HepG2 (cell line): ENCODE results near the gene INAFM2. TPM values are rescaled to one million over a fixed set of nuclear protein-coding genes. Genes with fewer than 3 reads are reported as not detected.

Experiments used
- BORCS8-MEF2B ChIP-seq: sonication (generic); formaldehyde crosslinking; IDR thresholded peaks from 2 replicates; pipeline ENCODE4 v1.8.0; 2022; ENCODE audit warnings: mild to moderate bottlenecking, missing genetic modification reagents
- CHD2 ChIP-seq: IDR thresholded peaks from 2 replicates; pipeline ENCODE4 v1.6.1; 2011; ENCODE audit warnings: low read depth, low read length, improper control_type of control experiment
- EP300 ChIP-seq, 3 experiments: sonication (generic) in 1 of 3; formaldehyde crosslinking in 1 of 3; IDR thresholded peaks; 2 replicates each; pipeline versions ENCODE4 v1.5.1 to v1.6.1; 2011 to 2020; ENCODE audit warnings: low read depth in 2 of 3, low read length in 2 of 3, borderline replicate concordance in 1 of 3, improper control_type of control experiment in 1 of 3, mild to moderate bottlenecking in 1 of 3, missing genetic modification reagents in 1 of 3, moderate library complexity in 1 of 3
- ERF ChIP-seq: IDR thresholded peaks from 2 replicates; pipeline ENCODE4 v1.6.1; 2018; ENCODE audit warnings: missing biosample characterization, missing genetic modification reagents
- HOXD1 ChIP-seq: sonication (generic); formaldehyde crosslinking; IDR thresholded peaks from 2 replicates; pipeline ENCODE4 v1.5.0; 2020; ENCODE audit warnings: missing genetic modification reagents
- LCORL ChIP-seq, 2 experiments: fragments of 450-650 bp in 1 of 2; sonication (generic) in 1 of 2; formaldehyde crosslinking in 1 of 2; IDR thresholded peaks; 2 replicates each; pipeline versions ENCODE4 v1.5.0 to v1.6.1; 2017 to 2020; ENCODE audit warnings: antibody characterized with exemption in 1 of 2, missing genetic modification reagents in 1 of 2
- MIER3 ChIP-seq: IDR thresholded peaks from 2 replicates; pipeline ENCODE4 v1.6.1; 2016; ENCODE audit warnings: missing compliant biosample characterization, borderline replicate concordance
- PHF8 ChIP-seq: sonication (generic); formaldehyde crosslinking; IDR thresholded peaks from 2 replicates; pipeline ENCODE4 v1.5.0; 2020; ENCODE audit warnings: missing genetic modification reagents
- RBFOX2 ChIP-seq: fragments of 200-400 bp; formaldehyde crosslinking; IDR thresholded peaks from 2 replicates; pipeline ENCODE4 v1.6.1; 2017; ENCODE audit warnings: low read depth, mild to moderate bottlenecking, low read length
- RELA ChIP-seq: sonication (generic); formaldehyde crosslinking; IDR thresholded peaks from 2 replicates; pipeline ENCODE4 v1.4.0; 2020; ENCODE audit warnings: missing genetic modification reagents
- RXRB ChIP-seq: IDR thresholded peaks from 2 replicates; pipeline ENCODE4 v1.6.1; 2016; ENCODE audit warnings: borderline replicate concordance, missing genetic modification reagents, missing compliant biosample characterization
- SOX6 ChIP-seq, 2 experiments: fragments of 450-650 bp in 1 of 2; sonication (generic) in 1 of 2; formaldehyde crosslinking in 1 of 2; IDR thresholded peaks; 2 replicates each; pipeline versions ENCODE4 v1.4.0 to v1.6.1; 2017 to 2020; ENCODE audit warnings: antibody characterized with exemption in 1 of 2, mild to moderate bottlenecking in 1 of 2, missing genetic modification reagents in 1 of 2
- SYNCRIP ChIP-seq: fragments of 200-400 bp; formaldehyde crosslinking; IDR thresholded peaks from 2 replicates; pipeline ENCODE4 v1.6.1; 2018; ENCODE audit warnings: mild to moderate bottlenecking, low read depth, low read length; ENCODE audit not compliant: insufficient read depth
- ZNF260 ChIP-seq: sonication (generic); formaldehyde crosslinking; IDR thresholded peaks from 2 replicates; pipeline ENCODE4 v1.4.0; 2020; ENCODE audit warnings: missing genetic modification reagents, low read depth, mild to moderate bottlenecking, borderline replicate concordance
- ZNF547 ChIP-seq: sonication (generic); formaldehyde crosslinking; IDR thresholded peaks from 2 replicates; pipeline ENCODE4 v1.5.1; 2020; ENCODE audit warnings: mild to moderate bottlenecking, missing genetic modification reagents
- ZNF768 ChIP-seq: sonication (generic); formaldehyde crosslinking; IDR thresholded peaks from 2 replicates; pipeline ENCODE4 v1.4.0; 2020; ENCODE audit warnings: missing genetic modification reagents
- polyA plus RNA-seq, 8 experiments: library from polyadenylated mRNA; depleted of rRNA in 3 of 8; stranded (reverse) in 7 of 8; unstranded in 1 of 8; fragments of >200 nt; fragmentation: Illumina TruSeq in 4 of 8; extraction: Trizol in 4 of 8; gene quantifications; 2 replicates each; pipeline versions ENCODE4 v1.2.1 to v1.2.3, GENCODE V29; 2011 to 2016; ENCODE audit warnings: low read depth in 4 of 8, missing spikeins in 1 of 8, mixed read lengths in 1 of 8; ENCODE audit not compliant: insufficient read depth in 1 of 8
- total RNA-seq, 5 experiments: library from RNA; depleted of rRNA; stranded (reverse); fragments of >200 nt; fragmentation: Illumina TruSeq; extraction: Trizol; gene quantifications; 2 replicates each; pipeline ENCODE4 v1.2.3, GENCODE V29; 2016; ENCODE audit warnings: low read depth in 1 of 5
- TF ChIP-seq, protein P1 (sequence below): sonication (generic); formaldehyde crosslinking; IDR thresholded peaks from 2 replicates; pipeline ENCODE4 v1.4.0; 2020; ENCODE audit warnings: mild to moderate bottlenecking, missing genetic modification reagents
- TF ChIP-seq, protein P2 (sequence below): sonication (generic); formaldehyde crosslinking; IDR thresholded peaks from 2 replicates; pipeline ENCODE4 v1.9.0; 2022; ENCODE audit warnings: low read depth, missing genetic modification reagents
- TF ChIP-seq, protein P3 (sequence below): sonication (generic); formaldehyde crosslinking; IDR thresholded peaks from 2 replicates; pipeline ENCODE4 v1.8.0; 2022; ENCODE audit warnings: missing genetic modification reagents, mild to moderate bottlenecking, moderate library complexity, borderline replicate concordance

The INAFM2 gene
- total and polyA plus RNA-seq, 2 of the 13 experiments (the other 11 are each of a cell fraction or from before 2014, with no cell fraction given): 5.5 to 6.5 TPM

DNA sequence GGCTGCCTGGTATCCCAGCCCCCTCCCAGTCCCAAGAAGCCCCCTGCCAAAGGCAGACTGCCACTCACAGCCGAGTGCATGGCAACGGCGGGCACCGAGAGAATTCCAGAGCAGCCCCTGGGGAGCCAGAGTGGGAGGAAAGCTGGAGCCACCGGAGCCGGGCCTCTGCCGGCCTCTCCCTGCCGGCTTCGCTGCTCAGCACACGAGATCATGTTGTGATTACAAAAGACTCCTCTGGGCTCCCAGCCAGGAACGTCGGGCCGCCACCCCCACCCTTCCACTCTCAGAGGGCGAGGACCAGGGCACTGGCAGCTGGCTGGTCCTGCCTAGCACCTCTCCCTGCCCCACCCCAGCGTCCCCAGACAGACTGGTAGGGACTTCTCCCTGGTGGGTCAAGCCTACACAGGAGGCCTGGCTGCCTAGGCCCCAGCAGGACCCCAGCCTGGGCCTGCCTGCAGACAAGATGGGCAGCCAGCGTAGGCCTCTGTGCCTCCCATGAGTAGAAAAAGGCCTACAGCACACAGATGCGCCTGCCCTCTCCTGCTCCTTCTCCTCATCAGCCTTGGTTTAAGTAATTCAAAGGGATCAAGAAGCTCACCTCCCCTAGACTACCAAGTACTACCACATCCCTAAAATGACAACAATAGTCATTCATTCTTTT lies 17.4 kb downstream of the INAFM2 start, which contains the start of gene CCDC9B (continued):
- TF ChIP-seq, protein P1, sequence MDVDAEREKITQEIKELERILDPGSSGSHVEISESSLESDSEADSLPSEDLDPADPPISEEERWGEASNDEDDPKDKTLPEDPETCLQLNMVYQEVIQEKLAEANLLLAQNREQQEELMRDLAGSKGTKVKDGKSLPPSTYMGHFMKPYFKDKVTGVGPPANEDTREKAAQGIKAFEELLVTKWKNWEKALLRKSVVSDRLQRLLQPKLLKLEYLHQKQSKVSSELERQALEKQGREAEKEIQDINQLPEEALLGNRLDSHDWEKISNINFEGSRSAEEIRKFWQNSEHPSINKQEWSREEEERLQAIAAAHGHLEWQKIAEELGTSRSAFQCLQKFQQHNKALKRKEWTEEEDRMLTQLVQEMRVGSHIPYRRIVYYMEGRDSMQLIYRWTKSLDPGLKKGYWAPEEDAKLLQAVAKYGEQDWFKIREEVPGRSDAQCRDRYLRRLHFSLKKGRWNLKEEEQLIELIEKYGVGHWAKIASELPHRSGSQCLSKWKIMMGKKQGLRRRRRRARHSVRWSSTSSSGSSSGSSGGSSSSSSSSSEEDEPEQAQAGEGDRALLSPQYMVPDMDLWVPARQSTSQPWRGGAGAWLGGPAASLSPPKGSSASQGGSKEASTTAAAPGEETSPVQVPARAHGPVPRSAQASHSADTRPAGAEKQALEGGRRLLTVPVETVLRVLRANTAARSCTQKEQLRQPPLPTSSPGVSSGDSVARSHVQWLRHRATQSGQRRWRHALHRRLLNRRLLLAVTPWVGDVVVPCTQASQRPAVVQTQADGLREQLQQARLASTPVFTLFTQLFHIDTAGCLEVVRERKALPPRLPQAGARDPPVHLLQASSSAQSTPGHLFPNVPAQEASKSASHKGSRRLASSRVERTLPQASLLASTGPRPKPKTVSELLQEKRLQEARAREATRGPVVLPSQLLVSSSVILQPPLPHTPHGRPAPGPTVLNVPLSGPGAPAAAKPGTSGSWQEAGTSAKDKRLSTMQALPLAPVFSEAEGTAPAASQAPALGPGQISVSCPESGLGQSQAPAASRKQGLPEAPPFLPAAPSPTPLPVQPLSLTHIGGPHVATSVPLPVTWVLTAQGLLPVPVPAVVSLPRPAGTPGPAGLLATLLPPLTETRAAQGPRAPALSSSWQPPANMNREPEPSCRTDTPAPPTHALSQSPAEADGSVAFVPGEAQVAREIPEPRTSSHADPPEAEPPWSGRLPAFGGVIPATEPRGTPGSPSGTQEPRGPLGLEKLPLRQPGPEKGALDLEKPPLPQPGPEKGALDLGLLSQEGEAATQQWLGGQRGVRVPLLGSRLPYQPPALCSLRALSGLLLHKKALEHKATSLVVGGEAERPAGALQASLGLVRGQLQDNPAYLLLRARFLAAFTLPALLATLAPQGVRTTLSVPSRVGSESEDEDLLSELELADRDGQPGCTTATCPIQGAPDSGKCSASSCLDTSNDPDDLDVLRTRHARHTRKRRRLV (CRISPR knock-in tag): peak; percentile 66; the same call in 1 of the 2 replicates
- TF ChIP-seq SOX6 (IDR thresholded peaks at IDR 0.05): no peak
- peak; percentile 47; the same call in 1 of the 2 replicates for TF ChIP-seq SOX6 (CRISPR knock-in tag; IDR thresholded peaks at IDR 0.05)
- no peak for TF ChIP-seq LCORL (IDR thresholded peaks at IDR 0.05)
- TF ChIP-seq LCORL (CRISPR knock-in tag; IDR thresholded peaks at IDR 0.05): peak; percentile 57; the same call in 1 of the 2 replicates
- TF ChIP-seq RXRB (CRISPR knock-in tag): peak; percentile 26; the same call in 1 of the 2 replicates
- TF ChIP-seq MIER3 (CRISPR knock-in tag): 0 out of 2 replicates have a peak, but pooled peaks have one; percentile 21
- TF ChIP-seq HOXD1: no peak
- TF ChIP-seq ZNF768 (CRISPR knock-in tag): no peak
- no peak for TF ChIP-seq EP300 (IDR thresholded peaks at IDR 0.05; ENCODE audit: low read depth in 2 of 2, low read length in 2 of 2)
- TF ChIP-seq EP300 (CRISPR knock-in tag; IDR thresholded peaks at IDR 0.05; ENCODE audit: borderline replicate concordance): peak; percentile 18; the same call in 1 of the 2 replicates
- TF ChIP-seq ZNF547 (CRISPR knock-in tag): no peak
- TF ChIP-seq RBFOX2: peak; percentile 59
- TF ChIP-seq, protein P2, sequence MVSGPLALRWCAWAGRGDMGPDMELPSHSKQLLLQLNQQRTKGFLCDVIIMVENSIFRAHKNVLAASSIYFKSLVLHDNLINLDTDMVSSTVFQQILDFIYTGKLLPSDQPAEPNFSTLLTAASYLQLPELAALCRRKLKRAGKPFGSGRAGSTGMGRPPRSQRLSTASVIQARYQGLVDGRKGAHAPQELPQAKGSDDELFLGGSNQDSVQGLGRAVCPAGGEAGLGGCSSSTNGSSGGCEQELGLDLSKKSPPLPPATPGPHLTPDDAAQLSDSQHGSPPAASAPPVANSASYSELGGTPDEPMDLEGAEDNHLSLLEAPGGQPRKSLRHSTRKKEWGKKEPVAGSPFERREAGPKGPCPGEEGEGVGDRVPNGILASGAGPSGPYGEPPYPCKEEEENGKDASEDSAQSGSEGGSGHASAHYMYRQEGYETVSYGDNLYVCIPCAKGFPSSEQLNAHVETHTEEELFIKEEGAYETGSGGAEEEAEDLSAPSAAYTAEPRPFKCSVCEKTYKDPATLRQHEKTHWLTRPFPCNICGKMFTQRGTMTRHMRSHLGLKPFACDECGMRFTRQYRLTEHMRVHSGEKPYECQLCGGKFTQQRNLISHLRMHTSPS (CRISPR knock-in tag): 0 out of 2 replicates have a peak, but pooled peaks have one; percentile 65
- no peak for TF ChIP-seq CHD2
- TF ChIP-seq SYNCRIP: no peak
- TF ChIP-seq ZNF260 (CRISPR knock-in tag): no peak
- no peak for TF ChIP-seq ERF (CRISPR knock-in tag)
- peak; percentile 52; the same call in 1 of the 2 replicates for TF ChIP-seq BORCS8-MEF2B (CRISPR knock-in tag)
- TF ChIP-seq, protein P3, sequence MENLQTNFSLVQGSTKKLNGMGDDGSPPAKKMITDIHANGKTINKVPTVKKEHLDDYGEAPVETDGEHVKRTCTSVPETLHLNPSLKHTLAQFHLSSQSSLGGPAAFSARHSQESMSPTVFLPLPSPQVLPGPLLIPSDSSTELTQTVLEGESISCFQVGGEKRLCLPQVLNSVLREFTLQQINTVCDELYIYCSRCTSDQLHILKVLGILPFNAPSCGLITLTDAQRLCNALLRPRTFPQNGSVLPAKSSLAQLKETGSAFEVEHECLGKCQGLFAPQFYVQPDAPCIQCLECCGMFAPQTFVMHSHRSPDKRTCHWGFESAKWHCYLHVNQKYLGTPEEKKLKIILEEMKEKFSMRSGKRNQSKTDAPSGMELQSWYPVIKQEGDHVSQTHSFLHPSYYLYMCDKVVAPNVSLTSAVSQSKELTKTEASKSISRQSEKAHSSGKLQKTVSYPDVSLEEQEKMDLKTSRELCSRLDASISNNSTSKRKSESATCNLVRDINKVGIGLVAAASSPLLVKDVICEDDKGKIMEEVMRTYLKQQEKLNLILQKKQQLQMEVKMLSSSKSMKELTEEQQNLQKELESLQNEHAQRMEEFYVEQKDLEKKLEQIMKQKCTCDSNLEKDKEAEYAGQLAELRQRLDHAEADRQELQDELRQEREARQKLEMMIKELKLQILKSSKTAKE (CRISPR knock-in tag): no peak
- TF ChIP-seq RELA (CRISPR knock-in tag): 0 out of 2 replicates have a peak, but pooled peaks have one; percentile 67
- peak; percentile 60; the same call in 1 of the 2 replicates for TF ChIP-seq PHF8 (CRISPR knock-in tag)
